ENCODE measurements around the gene DNTT.

The DNTT gene

DNA sequence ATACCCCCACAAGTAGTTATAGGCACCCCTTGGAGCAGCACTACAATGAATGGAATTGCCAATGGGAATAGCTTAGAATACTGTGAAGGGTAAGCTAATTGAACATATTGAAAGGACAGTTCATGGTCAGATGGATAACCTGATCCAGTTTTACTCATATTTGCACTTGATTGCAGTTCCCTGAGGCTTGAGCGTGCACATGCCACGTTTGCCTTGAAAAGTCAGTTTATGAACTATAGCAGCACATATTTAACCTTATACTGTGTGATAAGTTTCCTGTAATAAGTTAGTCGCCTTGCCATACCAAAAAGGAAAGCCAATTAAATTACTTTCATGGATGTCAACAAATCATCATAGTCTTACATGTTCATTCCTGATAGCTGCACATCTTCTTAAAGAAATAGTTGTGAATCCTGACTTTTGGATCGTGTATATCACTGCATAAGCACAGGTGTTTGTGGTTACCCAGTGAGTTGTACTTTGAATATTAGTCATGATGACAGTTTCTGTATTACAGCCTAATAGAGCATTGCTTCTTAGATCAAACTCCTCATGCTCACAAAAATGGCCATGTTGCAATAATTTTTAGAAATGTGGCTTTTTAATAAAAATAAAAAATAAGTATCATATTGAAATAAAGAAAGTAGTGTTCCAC is 21.6 kb downstream of the DNTT start:
- DNase-seq (ENCODE audit: low read depth): peak; percentile 78

GRCh38 chr10:96327462-96327861 is 23.2 kb downstream of the DNTT start:
- TF ChIP-seq, protein P1, sequence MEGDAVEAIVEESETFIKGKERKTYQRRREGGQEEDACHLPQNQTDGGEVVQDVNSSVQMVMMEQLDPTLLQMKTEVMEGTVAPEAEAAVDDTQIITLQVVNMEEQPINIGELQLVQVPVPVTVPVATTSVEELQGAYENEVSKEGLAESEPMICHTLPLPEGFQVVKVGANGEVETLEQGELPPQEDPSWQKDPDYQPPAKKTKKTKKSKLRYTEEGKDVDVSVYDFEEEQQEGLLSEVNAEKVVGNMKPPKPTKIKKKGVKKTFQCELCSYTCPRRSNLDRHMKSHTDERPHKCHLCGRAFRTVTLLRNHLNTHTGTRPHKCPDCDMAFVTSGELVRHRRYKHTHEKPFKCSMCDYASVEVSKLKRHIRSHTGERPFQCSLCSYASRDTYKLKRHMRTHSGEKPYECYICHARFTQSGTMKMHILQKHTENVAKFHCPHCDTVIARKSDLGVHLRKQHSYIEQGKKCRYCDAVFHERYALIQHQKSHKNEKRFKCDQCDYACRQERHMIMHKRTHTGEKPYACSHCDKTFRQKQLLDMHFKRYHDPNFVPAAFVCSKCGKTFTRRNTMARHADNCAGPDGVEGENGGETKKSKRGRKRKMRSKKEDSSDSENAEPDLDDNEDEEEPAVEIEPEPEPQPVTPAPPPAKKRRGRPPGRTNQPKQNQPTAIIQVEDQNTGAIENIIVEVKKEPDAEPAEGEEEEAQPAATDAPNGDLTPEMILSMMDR (IDR thresholded peaks at IDR 0.05; ENCODE audit: insufficient read depth, low read depth, low read length, missing control alignments): no peak
- no peak for DNase-seq (ENCODE audit: low read depth)
- H3K4me3 ChIP-seq (ENCODE audit: low read depth, low read length): no peak overlapping the region

More for the DNA sequence above, 21.6 kb downstream of the DNTT start:
- TF ChIP-seq, protein P1 (IDR thresholded peaks at IDR 0.05; ENCODE audit: insufficient read depth, low read depth, low read length, missing control alignments): no peak
- no peak overlapping the region for H3K4me3 ChIP-seq (ENCODE audit: low read depth, low read length)

- TF ChIP-seq, protein P1 (IDR thresholded peaks at IDR 0.05; ENCODE audit: insufficient read depth, low read depth, low read length, missing control alignments): no peak
- H3K4me3 ChIP-seq (ENCODE audit: low read depth, low read length): no peak overlapping the region
- DNase-seq (ENCODE audit: low read depth): no peak
Observed at GRCh38 chr10:96333101-96333500, 28.9 kb downstream of the DNTT start.

- DNase-seq (ENCODE audit: low read depth): peak; percentile 25
- TF ChIP-seq, protein P1 (IDR thresholded peaks at IDR 0.05; ENCODE audit: insufficient read depth, low read depth, low read length, missing control alignments): peak; percentile 66
- H3K4me3 ChIP-seq (ENCODE audit: low read depth, low read length): no peak overlapping the region
Observed at GRCh38 chr10:96334616-96335526, 30.6 kb downstream of the DNTT start.

- no peak overlapping the region for H3K4me3 ChIP-seq (ENCODE audit: low read depth, low read length)
- DNase-seq (ENCODE audit: low read depth): no peak
- TF ChIP-seq, protein P1 (IDR thresholded peaks at IDR 0.05; ENCODE audit: insufficient read depth, low read depth, low read length, missing control alignments): no peak
Observed at GRCh38 chr10:96337106-96337505, 32.9 kb downstream of the DNTT start.

DNA sequence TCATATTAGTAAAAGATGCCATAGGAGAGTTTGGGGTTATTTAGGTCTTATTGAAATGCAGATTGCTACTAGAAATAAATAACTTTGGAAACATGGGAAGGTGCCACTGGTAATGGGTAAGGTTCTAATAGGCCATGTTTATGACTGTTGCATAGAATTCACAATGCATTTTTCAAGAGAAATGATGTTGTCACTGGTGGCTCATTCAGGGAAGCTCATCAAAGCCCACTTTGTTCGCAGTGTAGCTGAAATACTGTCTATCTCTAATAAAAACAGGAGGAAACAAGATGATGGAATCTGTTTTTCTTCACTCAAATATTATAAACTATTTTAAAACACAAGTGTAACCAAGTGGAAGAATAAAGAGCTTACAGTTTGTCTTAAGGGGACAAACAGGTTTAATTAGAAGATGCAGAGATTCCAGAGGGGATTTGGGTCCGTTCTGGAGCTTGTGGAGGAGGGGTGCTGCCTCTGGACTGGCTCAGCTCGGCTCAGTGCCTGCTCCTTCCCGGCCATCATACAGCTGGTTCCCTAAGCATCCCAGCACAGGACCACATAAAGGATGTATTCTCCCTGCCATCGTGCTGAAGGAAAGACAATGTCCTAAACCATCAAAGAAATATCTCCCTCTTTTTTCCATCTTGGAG is 34.2 kb downstream of the DNTT start:
- no peak for DNase-seq (ENCODE audit: low read depth)
- TF ChIP-seq, protein P1 (IDR thresholded peaks at IDR 0.05; ENCODE audit: insufficient read depth, low read depth, low read length, missing control alignments): no peak
- no peak overlapping the region for H3K4me3 ChIP-seq (ENCODE audit: low read depth, low read length)

All from GM12865 (cell line).